ENCODE results near the gene C8G. TPM values are rescaled to one million over a fixed set of nuclear protein-coding genes. Genes with fewer than 3 reads are reported as not detected.

C8G gene
- total RNA-seq, 4 donors from 2014 or later: 4.3 to 7.9 (median 6.4) TPM; not detected in 1

GRCh38 chr9:136940526-136941230 lies 4.4 kb upstream of the C8G start:
- Histone ChIP-seq H3K36me3 (peaks cover 0 to 26% (median 14%) of the 10 kb centered on the region in 4 donors), H3K9me3 (no peaks in the 10 kb centered on the region), H3K4me1 (peaks cover 7 to 16% (median 13%) of the 10 kb centered on the region in 4 donors), H3K27ac (no peak overlapping the region), H3K27me3 (no peaks in the 10 kb centered on the region), H3K4me3 (no peak overlapping the region)
- DNase-seq: no peak
- 89% methylated on average over 30 of the region's 42 CpGs; no CpG with 5 or more reads in 1 of the 2 donors for WGBS, 2 donors (ENCODE audit: low coverage in 1 of 2)
- in situ Hi-C loops (cut with MboI; ENCODE audit: low pct_ligation_motif_present in 1 of 4, low pct_unique_long_range_greater_than_20kb in 1 of 4, low sequenced_read_pairs in 3 of 4) (no loop called here), intact Hi-C loops (cut with DNase I; ENCODE audit: low total_unique reads) (loop anchor here (10.0 kb wide), 1 partner anchor 76 kb away; the partner anchor contains the start of gene EDF1)
- TF ChIP-seq POLR2AphosphoS5 (IDR thresholded peaks at IDR 0.05) (no peak), EP300 (IDR thresholded peaks at IDR 0.05; ENCODE audit: low read depth) (no peak), POLR2A (IDR thresholded peaks at IDR 0.05) (no peak)
- TF ChIP-seq, protein P1, sequence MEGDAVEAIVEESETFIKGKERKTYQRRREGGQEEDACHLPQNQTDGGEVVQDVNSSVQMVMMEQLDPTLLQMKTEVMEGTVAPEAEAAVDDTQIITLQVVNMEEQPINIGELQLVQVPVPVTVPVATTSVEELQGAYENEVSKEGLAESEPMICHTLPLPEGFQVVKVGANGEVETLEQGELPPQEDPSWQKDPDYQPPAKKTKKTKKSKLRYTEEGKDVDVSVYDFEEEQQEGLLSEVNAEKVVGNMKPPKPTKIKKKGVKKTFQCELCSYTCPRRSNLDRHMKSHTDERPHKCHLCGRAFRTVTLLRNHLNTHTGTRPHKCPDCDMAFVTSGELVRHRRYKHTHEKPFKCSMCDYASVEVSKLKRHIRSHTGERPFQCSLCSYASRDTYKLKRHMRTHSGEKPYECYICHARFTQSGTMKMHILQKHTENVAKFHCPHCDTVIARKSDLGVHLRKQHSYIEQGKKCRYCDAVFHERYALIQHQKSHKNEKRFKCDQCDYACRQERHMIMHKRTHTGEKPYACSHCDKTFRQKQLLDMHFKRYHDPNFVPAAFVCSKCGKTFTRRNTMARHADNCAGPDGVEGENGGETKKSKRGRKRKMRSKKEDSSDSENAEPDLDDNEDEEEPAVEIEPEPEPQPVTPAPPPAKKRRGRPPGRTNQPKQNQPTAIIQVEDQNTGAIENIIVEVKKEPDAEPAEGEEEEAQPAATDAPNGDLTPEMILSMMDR (IDR thresholded peaks at IDR 0.05): no peak

- intact Hi-C loops (cut with DNase I; ENCODE audit: low total_unique reads): loop anchor here (10.0 kb wide), 1 partner anchor 77 kb away; the partner anchor contains the start of gene EDF1
- 96% methylated on average over 46 of the region's 55 CpGs; no CpG with 5 or more reads in 1 of the 2 donors for WGBS, 2 donors (ENCODE audit: low coverage in 1 of 2)
These were observed 3.6 kb upstream of the C8G start for GRCh38 chr9:136941231-136942111.

DNA sequence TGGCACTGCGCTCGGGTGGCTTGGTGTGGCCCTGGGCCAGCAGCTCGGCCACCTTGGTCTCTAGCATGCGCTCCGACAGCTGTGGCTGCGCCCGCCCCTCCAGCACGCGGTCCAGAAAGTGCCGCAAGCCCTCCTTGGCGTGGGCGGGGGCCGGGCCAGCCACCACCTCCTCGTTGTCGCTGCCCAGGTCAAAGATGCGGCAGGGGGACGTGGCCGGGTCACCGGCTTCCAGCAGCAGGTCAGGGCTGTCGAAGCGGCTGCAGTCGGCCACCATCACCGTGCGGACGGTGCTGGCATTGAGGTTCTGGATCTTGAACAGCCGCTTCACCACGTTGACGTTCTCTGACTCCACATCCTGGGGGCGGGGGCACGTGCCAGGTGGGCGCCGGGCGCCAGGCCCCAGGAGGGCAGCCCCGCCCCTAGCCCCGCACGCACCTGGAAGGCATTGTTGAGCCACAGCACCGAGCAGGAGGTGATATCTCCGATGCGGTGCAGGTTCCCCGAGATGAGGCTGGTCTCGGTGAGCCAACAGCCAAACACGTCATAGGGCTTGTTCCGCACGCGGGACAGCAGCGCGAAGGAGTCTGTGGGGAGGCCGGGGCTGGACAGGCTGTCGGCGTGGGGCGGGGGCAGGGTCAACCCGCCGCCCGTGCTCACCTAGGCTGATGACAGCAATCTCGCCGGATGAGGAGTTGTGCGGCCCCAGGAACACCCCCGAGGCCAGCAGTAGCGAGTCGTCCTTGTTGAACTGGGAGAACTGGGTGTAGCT lies 2.7 kb upstream of the C8G start:
- no peak for DNase-seq
- no peaks in the 10 kb centered on the region for H3K27me3 ChIP-seq
- no peak overlapping the region for H3K27ac ChIP-seq
- in situ Hi-C loops (cut with MboI; ENCODE audit: low pct_ligation_motif_present in 1 of 4, low pct_unique_long_range_greater_than_20kb in 1 of 4, low sequenced_read_pairs in 3 of 4): no loop called here
- H3K4me3 ChIP-seq: no peak overlapping the region
- intact Hi-C loops (cut with DNase I; ENCODE audit: low total_unique reads): loop anchor here (10.0 kb wide), 1 partner anchor 77 kb away; the partner anchor contains the start of gene EDF1
- peaks cover 7 to 16% (median 13%) of the 10 kb centered on the region in 4 donors for H3K4me1 ChIP-seq
- H3K36me3 ChIP-seq: peaks cover 0 to 26% (median 14%) of the 10 kb centered on the region in 4 donors
- no peak for TF ChIP-seq EP300 (IDR thresholded peaks at IDR 0.05; ENCODE audit: low read depth)
- no peak for TF ChIP-seq POLR2A (IDR thresholded peaks at IDR 0.05)
- TF ChIP-seq, protein P1 (IDR thresholded peaks at IDR 0.05): no peak
- no peak for TF ChIP-seq POLR2AphosphoS5 (IDR thresholded peaks at IDR 0.05)
- 93% methylated on average over 58 of the region's 60 CpGs; no CpG with 5 or more reads in 1 of the 2 donors for WGBS, 2 donors (ENCODE audit: low coverage in 1 of 2)
- no peaks in the 10 kb centered on the region for H3K9me3 ChIP-seq

More at GRCh38 chr9:136941231-136942111, 3.6 kb upstream of the C8G start:
- DNase-seq: no peak
- Histone ChIP-seq H3K4me3 (no peak overlapping the region), H3K27me3 (no peaks in the 10 kb centered on the region), H3K36me3 (peaks cover 0 to 26% (median 14%) of the 10 kb centered on the region in 4 donors), H3K4me1 (peaks cover 7 to 16% (median 13%) of the 10 kb centered on the region in 4 donors), H3K27ac (no peak overlapping the region), H3K9me3 (no peaks in the 10 kb centered on the region)
- in situ Hi-C loops (cut with MboI; ENCODE audit: low pct_ligation_motif_present in 1 of 4, low pct_unique_long_range_greater_than_20kb in 1 of 4, low sequenced_read_pairs in 3 of 4): no loop called here
- TF ChIP-seq POLR2A (IDR thresholded peaks at IDR 0.05) (no peak), EP300 (IDR thresholded peaks at IDR 0.05; ENCODE audit: low read depth) (no peak), POLR2AphosphoS5 (IDR thresholded peaks at IDR 0.05) (no peak)
- TF ChIP-seq, protein P1 (IDR thresholded peaks at IDR 0.05): no peak

All from transverse colon (tissue), 4 donors.